Stimulated activated CD8-positive, alpha-beta memory T cell treated with anti-CD3 and anti-CD28 coated beads, Interleukin-2, amount 100 ng/mL, for 48 hours (primary cell): ENCODE results near the gene GPR107.

Source experiments
- DNase-seq, 2 donors: peaks; one replicate each; pipeline ENCODE4 v3.0.0-alpha.2; 2020; ENCODE audit warnings: low read depth in 2 of 2

The GPR107 gene

GRCh38 chr9:130110166-130110565, 56.5 kb downstream of the GPR107 start:
- DNase-seq, result no peak

GRCh38 chr9:130110596-130111021, 56.9 kb downstream of the GPR107 start:
- DNase-seq, result no peak

- no peak for DNase-seq
Observed at GRCh38 chr9:130111786-130112537, 58.3 kb downstream of the GPR107 start.

- no peak for DNase-seq
Observed at GRCh38 chr9:130112538-130113151, 58.9 kb downstream of the GPR107 start.

GRCh38 chr9:130114741-130115140, 61.0 kb downstream of the GPR107 start:
- no peak for DNase-seq

GRCh38 chr9:130116346-130116745, 62.6 kb downstream of the GPR107 start:
- DNase-seq, result no peak

- DNase-seq, result no peak
Observed at GRCh38 chr9:130117376-130117775, 63.7 kb downstream of the GPR107 start.

- no peak for DNase-seq
Observed at GRCh38 chr9:130117816-130118632, 64.3 kb downstream of the GPR107 start.

- DNase-seq, result no peak
Observed at GRCh38 chr9:130118841-130119518, 65.3 kb downstream of the GPR107 start.

GRCh38 chr9:130119519-130120298, 66.0 kb downstream of the GPR107 start:
- no peak for DNase-seq

- no peak for DNase-seq
Observed at GRCh38 chr9:130120299-130120587, 66.5 kb downstream of the GPR107 start.

- DNase-seq, result no peak
Observed at GRCh38 chr9:130120832-130121231, 67.1 kb downstream of the GPR107 start.

GRCh38 chr9:130122456-130122855, 68.8 kb downstream of the GPR107 start:
- no peak for DNase-seq

- no peak for DNase-seq
Observed at GRCh38 chr9:130124085-130124860, 70.6 kb downstream of the GPR107 start.

GRCh38 chr9:130126721-130127433, 73.2 kb downstream of the GPR107 start:
- DNase-seq, result no peak

- peak; percentile 40 to 58 for DNase-seq
Observed at GRCh38 chr9:130128251-130128650, 74.5 kb downstream of the GPR107 start.

- DNase-seq, result peak in 1 of 2 donors; percentile 24
Observed at GRCh38 chr9:130128733-130129431, 75.2 kb downstream of the GPR107 start.

- no peak for DNase-seq
Observed at GRCh38 chr9:130129432-130130061, 75.8 kb downstream of the GPR107 start.

GRCh38 chr9:130132746-130133145, 79.0 kb downstream of the GPR107 start:
- DNase-seq, result no peak
